PC-9 (cell line): ENCODE results near the gene EHD4. TPM values are rescaled to one million over a fixed set of nuclear protein-coding genes. Genes with fewer than 3 reads are reported as not detected.

ENCODE experiments used
- BruUV-seq: library from RNA; stranded (reverse); fragments of 400-500 nt; replicated peaks from 2 replicates; lab custom pipeline; 2021; lab: Mats Ljungman, UMichigan
- CTCF ChIA-PET: fragments of 300-600 bp; sonication (Branson Sonifier 250); formaldehyde crosslinking; loops from one replicate; lab custom pipeline; 2022; ENCODE audit warnings: antibody characterized with exemption; lab: Charles Lee
- POLR2A ChIA-PET: fragments of 300-600 bp; sonication (Branson Sonifier 250); formaldehyde crosslinking; loops from one replicate; lab custom pipeline; 2022; ENCODE audit warnings: antibody characterized with exemption; ENCODE audit not compliant: unreplicated experiment; lab: Charles Lee
- DNase-seq, 2 experiments: peaks; one replicate each; pipeline versions ENCODE4 v3.0.0 to v3.0.0-alpha.2; 2015 to 2022; ENCODE audit warnings: mixed read lengths in 1 of 2
- H2AFZ ChIP-seq: fragments of 200-600 bp; sonication (generic); 2 replicates; pipeline ENCODE4 v1.8.1; 2017; ENCODE audit warnings: antibody characterized with exemption
- H3F3A ChIP-seq: fragments of 200-600 bp; sonication (generic); 2 replicates; pipeline ENCODE4 v1.8.1; 2017; ENCODE audit warnings: antibody characterized with exemption, mild to moderate bottlenecking, low read depth; ENCODE audit not compliant: insufficient read depth
- H3K27ac ChIP-seq: fragments of 200-600 bp; sonication (generic); 2 replicates; pipeline ENCODE4 v1.6.1; 2016; ENCODE audit warnings: mixed run types
- H3K27me3 ChIP-seq: fragments of 200-600 bp; sonication (generic); 2 replicates; pipeline ENCODE4 v1.6.1; 2016; ENCODE audit warnings: low read depth, mixed run types; ENCODE audit not compliant: insufficient read depth
- H3K36me3 ChIP-seq: fragments of 200-600 bp; sonication (generic); 2 replicates; pipeline ENCODE4 v1.6.1; 2016; ENCODE audit warnings: low read depth, mixed run types
- H3K4me1 ChIP-seq: fragments of 200-600 bp; sonication (generic); replicated peaks from 2 replicates; pipeline ENCODE4 v1.6.1; 2016; ENCODE audit warnings: mixed run types; ENCODE audit not compliant: insufficient read depth
- H3K4me2 ChIP-seq: fragments of 200-600 bp; sonication (generic); 2 replicates; pipeline ENCODE4 v1.6.1; 2017; ENCODE audit warnings: mixed run types
- H3K4me3 ChIP-seq: fragments of 200-600 bp; sonication (generic); 2 replicates; pipeline ENCODE4 v1.6.1; 2016; ENCODE audit warnings: mixed run types
- H3K79me2 ChIP-seq: fragments of 200-600 bp; sonication (generic); 2 replicates; pipeline ENCODE4 v1.6.1; 2017; ENCODE audit warnings: low read depth, mixed run types
- H3K9me2 ChIP-seq: fragments of 200-600 bp; sonication (generic); 2 replicates; pipeline ENCODE4 v1.8.1; 2017; ENCODE audit warnings: mild to moderate bottlenecking; ENCODE audit not compliant: insufficient read depth
- H3K9me3 ChIP-seq: fragments of 200-600 bp; sonication (generic); 2 replicates; pipeline ENCODE4 v1.8.1; 2016; ENCODE audit warnings: low read depth; ENCODE audit not compliant: insufficient read depth
- H4K20me1 ChIP-seq: fragments of 200-600 bp; sonication (generic); 2 replicates; pipeline ENCODE4 v1.8.1; 2017; ENCODE audit not compliant: insufficient read depth
- EZH2 ChIP-seq: fragments of 200-600 bp; sonication (generic); IDR thresholded peaks from 2 replicates; pipeline ENCODE4 v1.8.0; 2017; ENCODE audit warnings: antibody characterized with exemption, low read depth
- intact Hi-C: fragments of 100-400 bp; cut with micrococcal nuclease; formaldehyde crosslinking; loops from one replicate; pipeline ENCODE4 v1.10.0; 2022; ENCODE audit not compliant: unreplicated experiment
- total RNA-seq: library from RNA; stranded (reverse); gene quantifications from 2 replicates; pipeline ENCODE4 v1.2.3, GENCODE V29; 2021
- TF ChIP-seq, protein P1 (sequence below): fragments of 200-600 bp; sonication (generic); conservative IDR thresholded peaks from 2 replicates; pipeline ENCODE4 v1.6.1; 2017; ENCODE audit warnings: mixed run types, antibody characterized with exemption, mild to moderate bottlenecking, moderate library complexity

EHD4 gene
- total RNA-seq, 1 experiment from 2014 or later = 18.1 TPM

DNA sequence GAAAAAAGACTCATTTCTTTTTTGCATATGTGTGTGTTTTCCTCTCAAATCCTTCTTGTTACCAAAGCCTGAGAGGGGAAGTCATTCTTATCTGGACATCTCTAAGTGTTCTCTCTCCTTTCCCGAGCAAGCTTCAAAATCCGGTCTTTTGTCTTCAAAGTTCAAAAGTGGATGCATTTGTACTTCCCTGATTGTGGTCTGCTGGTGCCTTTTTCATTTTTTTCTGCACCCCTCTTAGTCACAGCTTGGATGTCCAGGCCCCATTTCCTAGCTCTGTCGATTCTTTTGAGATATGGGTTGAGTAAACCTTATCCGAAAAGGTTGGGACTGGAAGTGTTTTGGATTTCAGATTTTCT lies 34.8 kb downstream of the EHD4 start:
- CTCF ChIA-PET = no interaction called here
- Histone ChIP-seq H3K4me2 (no peak overlapping the region), H3K4me1 (peaks cover 30% of the 10 kb centered on the region), H3K9me3 (no peaks in the 10 kb centered on the region), H2AFZ (no peak overlapping the region), H3K9me2 (no peaks in the 10 kb centered on the region), H3K27me3 (no peaks in the 10 kb centered on the region), H3K79me2 (no peaks in the 10 kb centered on the region), H3K36me3 (no peaks in the 10 kb centered on the region), H3K27ac (no peak overlapping the region), H4K20me1 (no peaks in the 10 kb centered on the region), H3F3A (peaks cover 9% of the 10 kb centered on the region; the same call in 1 of the 2 replicates), H3K4me3 (no peak overlapping the region)
- DNase-seq = no peak
- BruUV-seq = no TSS peak
- TF ChIP-seq, protein P1, sequence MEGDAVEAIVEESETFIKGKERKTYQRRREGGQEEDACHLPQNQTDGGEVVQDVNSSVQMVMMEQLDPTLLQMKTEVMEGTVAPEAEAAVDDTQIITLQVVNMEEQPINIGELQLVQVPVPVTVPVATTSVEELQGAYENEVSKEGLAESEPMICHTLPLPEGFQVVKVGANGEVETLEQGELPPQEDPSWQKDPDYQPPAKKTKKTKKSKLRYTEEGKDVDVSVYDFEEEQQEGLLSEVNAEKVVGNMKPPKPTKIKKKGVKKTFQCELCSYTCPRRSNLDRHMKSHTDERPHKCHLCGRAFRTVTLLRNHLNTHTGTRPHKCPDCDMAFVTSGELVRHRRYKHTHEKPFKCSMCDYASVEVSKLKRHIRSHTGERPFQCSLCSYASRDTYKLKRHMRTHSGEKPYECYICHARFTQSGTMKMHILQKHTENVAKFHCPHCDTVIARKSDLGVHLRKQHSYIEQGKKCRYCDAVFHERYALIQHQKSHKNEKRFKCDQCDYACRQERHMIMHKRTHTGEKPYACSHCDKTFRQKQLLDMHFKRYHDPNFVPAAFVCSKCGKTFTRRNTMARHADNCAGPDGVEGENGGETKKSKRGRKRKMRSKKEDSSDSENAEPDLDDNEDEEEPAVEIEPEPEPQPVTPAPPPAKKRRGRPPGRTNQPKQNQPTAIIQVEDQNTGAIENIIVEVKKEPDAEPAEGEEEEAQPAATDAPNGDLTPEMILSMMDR = no peak
- no peak for TF ChIP-seq EZH2
- POLR2A ChIA-PET = no interaction called here
- intact Hi-C loops = no loop called here

DNA sequence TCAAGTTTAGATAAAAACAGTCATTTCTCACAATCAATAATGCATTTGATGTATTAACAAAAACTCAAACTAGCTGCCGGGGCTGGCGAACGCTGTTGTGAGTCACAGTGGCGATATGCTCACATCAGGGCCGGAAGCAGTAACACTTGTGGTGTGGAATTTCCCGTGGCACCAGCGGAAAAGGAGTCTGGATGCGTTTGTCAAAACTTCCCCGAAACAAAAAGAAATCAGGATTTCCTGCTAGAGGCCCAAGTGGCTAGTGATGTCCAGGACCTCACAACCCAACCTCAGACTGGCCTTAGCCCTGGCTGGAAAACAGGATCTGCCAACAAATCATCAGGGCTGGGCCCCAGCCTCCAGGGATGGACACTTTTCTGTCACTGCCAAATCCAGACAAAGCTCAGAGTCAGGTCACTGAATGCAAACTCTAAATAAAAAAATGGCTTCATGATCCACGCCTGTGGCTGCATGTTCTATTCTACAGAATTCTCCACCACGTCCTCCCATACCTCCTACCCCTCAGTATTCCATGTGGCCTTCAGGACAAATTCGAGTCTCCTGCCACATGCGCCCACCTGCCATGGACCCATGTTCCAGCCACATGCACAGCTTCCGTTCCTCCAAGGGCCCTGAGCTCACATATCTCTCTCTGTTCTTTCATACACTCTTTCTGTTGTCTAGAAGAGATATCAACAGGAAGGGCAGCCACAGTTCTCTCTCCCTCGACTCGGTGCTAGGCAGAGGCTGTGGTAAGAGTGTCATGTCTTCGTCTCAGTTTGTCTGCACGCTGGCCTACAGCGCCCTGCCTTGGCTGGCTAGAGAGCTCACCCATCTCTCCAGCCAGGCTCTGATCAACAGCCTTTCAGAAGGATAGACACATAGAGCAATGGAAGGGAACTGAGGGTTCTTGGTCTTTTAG lies 35.4 kb downstream of the EHD4 start:
- BruUV-seq = no TSS peak
- Histone ChIP-seq H3K79me2 (no peaks in the 10 kb centered on the region), H3K4me2 (no peak overlapping the region), H3F3A (peaks cover 9% of the 10 kb centered on the region; the same call in 1 of the 2 replicates), H3K9me2 (no peaks in the 10 kb centered on the region), H3K27me3 (no peaks in the 10 kb centered on the region), H3K4me3 (no peak overlapping the region), H4K20me1 (no peaks in the 10 kb centered on the region), H3K36me3 (no peaks in the 10 kb centered on the region), H3K9me3 (no peaks in the 10 kb centered on the region), H3K4me1 (peaks cover 30% of the 10 kb centered on the region), H3K27ac (no peak overlapping the region), H2AFZ (no peak overlapping the region)
- no peak for DNase-seq
- ChIA-PET POLR2A (interaction anchor here (0.6 to 0.7 kb wide), 3 partner anchors 31 to 1020 kb away, joined by 3 to 11 read pairs (median 4); no protein-coding TSS in a partner anchor), CTCF (no interaction called here)
- TF ChIP-seq, protein P1 = no peak
- TF ChIP-seq EZH2 = no peak
- intact Hi-C loops = no loop called here

DNA sequence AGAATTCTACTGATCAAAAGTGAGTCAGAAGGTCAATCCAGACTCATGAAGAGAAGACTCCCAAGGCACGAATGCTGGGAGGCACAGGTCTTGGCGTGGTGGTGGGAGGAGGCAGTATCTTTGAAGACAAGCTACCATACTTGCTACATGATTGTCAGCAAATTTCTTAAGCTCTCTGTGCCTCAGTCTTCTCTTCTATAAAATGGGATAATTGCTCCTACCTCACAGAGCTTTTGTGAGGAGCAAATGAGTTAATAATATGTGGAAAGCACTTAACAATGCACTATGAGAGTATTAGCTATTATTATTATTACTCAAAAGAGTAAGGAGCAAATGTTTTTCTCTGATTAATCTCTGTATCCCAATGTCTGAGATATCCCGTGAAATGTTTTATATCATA lies 36.2 kb downstream of the EHD4 start:
- no peak overlapping the region for H3K4me2 ChIP-seq
- ChIA-PET CTCF (no interaction called here), POLR2A (interaction anchor here (0.6 kb wide), 1 partner anchor 1020 kb away, joined by 11 read pairs; no protein-coding TSS in a partner anchor)
- no peak overlapping the region for H3K4me3 ChIP-seq
- H3K27ac ChIP-seq = no peak overlapping the region
- H3K79me2 ChIP-seq = no peaks in the 10 kb centered on the region
- no peaks in the 10 kb centered on the region for H3K9me3 ChIP-seq
- no peak overlapping the region for H2AFZ ChIP-seq
- no peak for DNase-seq
- intact Hi-C loops = no loop called here
- H4K20me1 ChIP-seq = 0 out of 2 replicates have a peak, but pooled peaks cover under 1% of the 10 kb centered on the region
- H3K36me3 ChIP-seq = no peaks in the 10 kb centered on the region
- TF ChIP-seq, protein P1 = no peak
- no TSS peak for BruUV-seq
- peaks cover 9% of the 10 kb centered on the region for H3F3A ChIP-seq
- peaks cover 32% of the 10 kb centered on the region for H3K4me1 ChIP-seq
- no peaks in the 10 kb centered on the region for H3K27me3 ChIP-seq
- no peaks in the 10 kb centered on the region for H3K9me2 ChIP-seq
